ENCODE measurements around the gene GPT2. TPM values are rescaled to one million over a fixed set of nuclear protein-coding genes. Genes with fewer than 3 reads are reported as not detected.

Gene GPT2
- total RNA-seq, 1 experiment from 2014 or later, result 19.4 TPM

GRCh38 chr16:46947900-46948547, 63.9 kb downstream of the GPT2 start:
- no peaks in the 10 kb centered on the region for H3K27me3 ChIP-seq (ENCODE audit: low read length)
- H3K36me3 ChIP-seq (ENCODE audit: low read depth, low read length), result no peaks in the 10 kb centered on the region
- DNase-seq (peak; percentile 53), ATAC-seq (peak; percentile 69)
- H3K79me2 ChIP-seq (ENCODE audit: low read length), result no peaks in the 10 kb centered on the region
- no peak overlapping the region for H3K4me2 ChIP-seq (ENCODE audit: low read length)
- intact Hi-C loops (cut with micrococcal nuclease), result loop anchor here (1.0 to 5.0 kb wide), 3 partner anchors 70 to 1219 kb away; partner anchors contain the start of gene NETO2
- H3K9ac ChIP-seq (ENCODE audit: low read length), result no peak overlapping the region
- no peak overlapping the region for H3K4me3 ChIP-seq (ENCODE audit: low read length)
- no peaks in the 10 kb centered on the region for H3K9me2 ChIP-seq (replicated peaks; ENCODE audit: low read length)
- TF ChIP-seq CTCF (conservative IDR thresholded peaks at IDR 0.05; ENCODE audit: low read depth, low read length), result peak; percentile 61
- no peak for TF ChIP-seq EZH2phosphoT487 (IDR thresholded peaks at IDR 0.05; ENCODE audit: borderline replicate concordance, low read length)
- H3K4me1 ChIP-seq (ENCODE audit: insufficient read depth, low read length), result no peaks in the 10 kb centered on the region
- no peak overlapping the region for H3K27ac ChIP-seq (ENCODE audit: low read length)
- no TSS peak for BruUV-seq (replicated peaks)
- H3K9me3 ChIP-seq (ENCODE audit: low read length), result no peaks in the 10 kb centered on the region
- POLR2A ChIA-PET (ENCODE audit: unreplicated experiment), result no interaction called here
- H2AFZ ChIP-seq (ENCODE audit: low read length), result no peak overlapping the region
- H3F3A ChIP-seq (ENCODE audit: low read length, unreplicated experiment), result no peaks in the 10 kb centered on the region
- no peaks in the 10 kb centered on the region for H4K20me1 ChIP-seq (ENCODE audit: low read length)
- CTCF ChIA-PET, result interaction anchor here (0.7 kb wide), 1 partner anchor 196 kb away, joined by 3 read pairs; the partner anchor contains the start of gene NETO2

DNA sequence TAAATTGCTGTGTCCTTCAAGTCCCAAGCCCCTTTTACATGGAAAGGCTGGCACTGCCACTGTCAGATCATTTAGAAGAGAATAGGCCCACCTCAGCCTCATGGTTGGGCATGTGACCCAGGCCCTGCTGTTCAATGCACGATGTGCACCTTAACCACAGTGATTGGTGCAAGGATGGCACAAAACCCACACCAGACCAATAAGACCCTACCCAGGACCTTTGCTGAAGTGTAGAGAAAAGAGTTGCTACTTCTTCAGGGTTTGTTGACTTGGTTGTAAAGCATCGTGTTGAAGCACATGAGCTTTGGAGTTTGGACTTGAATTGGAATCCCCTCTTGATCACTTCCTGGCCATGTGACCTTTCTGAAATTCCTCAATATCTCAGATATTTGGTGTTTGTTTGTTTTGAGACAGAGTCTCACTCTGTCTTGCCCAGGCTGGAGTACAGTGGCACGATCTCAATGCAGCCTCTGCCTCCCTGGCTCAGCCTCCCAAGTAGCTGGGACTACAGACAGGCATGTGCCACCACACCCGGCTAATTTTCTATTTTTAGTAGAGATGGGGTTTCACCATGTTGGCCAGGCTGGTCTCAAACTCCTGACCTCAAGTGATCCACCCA, 64.5 kb downstream of the GPT2 start:
- intact Hi-C loops (cut with micrococcal nuclease), result loop anchor here (5.0 kb wide), 2 partner anchors 194 to 1219 kb away; partner anchors contain the start of gene NETO2
- H3K4me3 ChIP-seq (ENCODE audit: low read length), result no peak overlapping the region
- CTCF ChIA-PET, result no interaction called here
- H3K4me1 ChIP-seq (ENCODE audit: insufficient read depth, low read length), result no peaks in the 10 kb centered on the region
- no peaks in the 10 kb centered on the region for H3K36me3 ChIP-seq (ENCODE audit: low read depth, low read length)
- no peak overlapping the region for H3K27ac ChIP-seq (ENCODE audit: low read length)
- BruUV-seq (replicated peaks), result no TSS peak
- H3K9ac ChIP-seq (ENCODE audit: low read length), result no peak overlapping the region
- no peaks in the 10 kb centered on the region for H3K9me2 ChIP-seq (replicated peaks; ENCODE audit: low read length)
- H3F3A ChIP-seq (ENCODE audit: low read length, unreplicated experiment), result no peaks in the 10 kb centered on the region
- DNase-seq (no peak), ATAC-seq (no peak)
- POLR2A ChIA-PET (ENCODE audit: unreplicated experiment), result no interaction called here
- no peaks in the 10 kb centered on the region for H3K27me3 ChIP-seq (ENCODE audit: low read length)
- H2AFZ ChIP-seq (ENCODE audit: low read length), result no peak overlapping the region
- H3K4me2 ChIP-seq (ENCODE audit: low read length), result no peak overlapping the region
- H3K79me2 ChIP-seq (ENCODE audit: low read length), result no peaks in the 10 kb centered on the region
- TF ChIP-seq EZH2phosphoT487 (IDR thresholded peaks at IDR 0.05; ENCODE audit: borderline replicate concordance, low read length), result no peak
- TF ChIP-seq CTCF (conservative IDR thresholded peaks at IDR 0.05; ENCODE audit: low read depth, low read length), result no peak
- TF ChIP-seq EZH2 (IDR thresholded peaks at IDR 0.05; ENCODE audit: low read length, unreplicated experiment), result no peak
- H4K20me1 ChIP-seq (ENCODE audit: low read length), result no peaks in the 10 kb centered on the region
- H3K9me3 ChIP-seq (ENCODE audit: low read length), result no peaks in the 10 kb centered on the region

Measured in PC-3 (cell line).